HG02973 (cell line): ENCODE results near the gene KCNIP4.
A peak's percentile ranks its signal among the peaks of the same experiment; 100 is the strongest.
"Not testable (repeated sequence)": the region's sequence is repeated elsewhere in the genome, so short reads cannot be mapped to it uniquely, and the experiment has no call there.

Experiments used
- ATAC-seq: cut with Tn5 transposase; IDR thresholded peaks from one replicate; pipeline ENCODE4 v1.9.1; 2021; ENCODE audit warnings: moderate library complexity; ENCODE audit not compliant: unreplicated experiment

The KCNIP4 gene

DNA sequence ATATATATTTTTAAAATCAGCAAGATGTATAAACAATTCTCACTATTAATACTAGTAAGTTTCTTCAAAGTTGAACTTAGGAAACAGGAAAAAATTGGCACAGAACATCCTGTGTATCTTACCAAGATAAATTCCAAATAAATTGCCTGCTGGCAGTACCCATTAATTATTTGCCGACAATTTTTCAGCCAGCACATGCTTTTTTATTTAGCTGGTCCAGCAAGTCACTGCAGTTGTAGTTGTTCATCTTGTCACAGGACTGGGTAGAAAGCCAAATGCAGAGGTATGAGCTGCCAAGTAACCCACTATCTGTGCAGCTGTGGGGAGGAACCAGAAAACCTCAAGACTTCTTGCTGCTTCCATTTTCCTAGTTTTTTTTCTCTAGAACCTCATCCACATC, 1134.9 kb downstream of the KCNIP4 start:
- no peak for ATAC-seq

DNA sequence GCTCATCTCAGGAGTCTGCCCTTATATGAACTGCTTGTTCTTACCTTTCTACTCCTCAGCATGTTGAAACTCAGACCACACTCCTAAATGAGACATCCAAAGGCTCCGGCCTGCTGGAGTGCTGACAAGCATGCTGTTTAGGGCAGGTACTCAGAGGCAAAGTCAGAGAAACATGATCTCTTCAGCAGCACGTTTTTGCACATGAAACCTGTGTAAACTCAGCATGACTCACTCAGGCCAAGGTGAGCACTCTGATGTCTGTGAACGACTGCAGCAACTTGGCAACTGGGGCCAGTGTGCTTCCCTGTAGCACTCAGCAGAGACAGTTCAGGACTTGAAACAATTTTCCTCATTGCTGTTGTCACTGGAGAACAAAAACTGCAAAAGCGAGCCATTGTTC, 1138.8 kb downstream of the KCNIP4 start:
- no peak for ATAC-seq

DNA sequence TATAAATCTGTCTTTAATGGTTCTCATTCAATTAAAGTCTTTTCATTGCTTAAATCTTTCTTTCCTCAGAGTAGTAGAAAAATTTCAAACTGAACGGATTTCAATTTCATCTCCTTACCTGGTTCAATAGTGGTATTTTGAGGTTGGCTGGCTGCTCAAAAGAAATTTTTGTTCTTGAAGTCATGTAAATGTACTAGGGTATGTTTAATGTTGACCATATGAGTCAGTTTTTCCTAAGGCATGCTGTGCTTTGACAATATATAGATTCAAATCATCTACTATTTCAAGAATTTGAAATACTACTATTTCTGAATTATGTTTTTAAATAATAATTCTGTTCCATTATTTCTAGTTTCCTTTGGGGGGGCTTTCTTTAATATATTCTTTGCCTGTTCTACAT, 1142.9 kb downstream of the KCNIP4 start:
- no peak for ATAC-seq

DNA sequence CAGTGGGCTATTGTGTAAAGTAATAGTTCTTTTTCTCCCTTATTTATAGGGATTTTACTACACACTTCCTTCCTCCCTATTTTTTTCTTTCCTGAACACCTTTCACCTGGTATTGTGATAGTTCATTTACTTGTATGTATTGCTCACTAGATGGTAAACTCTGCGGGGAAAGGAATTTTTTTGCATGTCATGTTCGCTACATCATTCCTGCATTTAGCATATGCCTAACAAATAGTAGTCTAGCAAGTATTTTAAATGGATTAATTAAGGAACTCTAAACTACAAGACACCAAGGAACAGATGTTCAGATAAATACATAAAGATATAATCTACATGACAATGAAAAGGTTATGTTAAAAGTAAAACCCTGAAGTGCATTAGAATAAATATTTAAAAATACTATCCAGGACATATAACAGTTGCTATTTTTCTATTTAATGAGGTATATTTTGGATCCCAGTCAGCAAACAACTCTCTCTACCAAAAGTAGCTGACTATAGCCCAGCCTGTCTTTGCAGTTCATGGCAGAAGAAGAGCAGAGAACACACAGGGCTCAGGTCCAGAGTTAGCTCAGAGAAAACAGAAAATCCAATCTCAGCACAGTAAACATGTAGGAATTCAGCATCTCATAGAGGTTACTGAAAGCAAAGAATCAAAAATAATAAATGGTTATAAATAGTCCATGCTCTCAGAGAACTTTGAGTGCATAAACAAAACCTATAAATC, 1160.5 kb downstream of the KCNIP4 start:
- ATAC-seq: no peak

DNA sequence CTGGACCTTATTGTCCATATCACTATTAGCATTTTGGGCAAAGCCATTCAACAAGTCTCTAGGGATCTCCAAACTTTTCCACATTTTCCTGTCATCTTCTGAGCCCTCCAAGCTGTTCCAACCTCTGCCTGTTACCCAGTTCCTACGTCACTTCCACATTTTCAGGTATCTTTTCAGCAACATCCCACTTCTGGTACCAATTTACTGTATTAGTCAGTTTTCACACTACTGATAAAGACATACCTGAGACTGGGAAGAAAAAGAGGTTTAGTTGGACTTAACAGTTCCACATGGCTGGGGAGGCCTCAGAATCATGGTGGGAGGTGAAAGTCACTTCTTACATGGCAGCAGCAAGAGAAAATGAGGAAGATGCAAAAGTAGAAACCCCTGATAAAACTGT, 1165.4 kb downstream of the KCNIP4 start:
- not testable (repeated sequence) for ATAC-seq

DNA sequence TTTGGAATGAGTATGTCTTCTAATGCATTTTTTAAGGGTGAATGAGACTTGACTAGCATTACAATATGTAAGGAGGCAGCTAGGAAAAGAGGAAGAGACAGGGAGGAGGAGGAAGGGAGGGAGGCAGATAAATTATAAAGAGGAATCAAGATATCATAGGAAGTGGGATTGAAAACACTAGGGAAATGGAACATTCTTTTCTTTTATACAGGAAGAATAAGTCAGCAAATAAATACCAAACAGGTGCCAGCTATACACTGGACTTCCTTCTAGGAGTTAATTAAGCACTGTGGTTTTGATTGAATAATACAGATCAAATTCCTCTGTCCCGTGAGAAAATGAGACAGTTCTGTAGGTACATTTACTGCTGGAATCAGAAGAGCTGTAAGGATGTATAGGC, 1169.7 kb downstream of the KCNIP4 start:
- ATAC-seq: no peak

DNA sequence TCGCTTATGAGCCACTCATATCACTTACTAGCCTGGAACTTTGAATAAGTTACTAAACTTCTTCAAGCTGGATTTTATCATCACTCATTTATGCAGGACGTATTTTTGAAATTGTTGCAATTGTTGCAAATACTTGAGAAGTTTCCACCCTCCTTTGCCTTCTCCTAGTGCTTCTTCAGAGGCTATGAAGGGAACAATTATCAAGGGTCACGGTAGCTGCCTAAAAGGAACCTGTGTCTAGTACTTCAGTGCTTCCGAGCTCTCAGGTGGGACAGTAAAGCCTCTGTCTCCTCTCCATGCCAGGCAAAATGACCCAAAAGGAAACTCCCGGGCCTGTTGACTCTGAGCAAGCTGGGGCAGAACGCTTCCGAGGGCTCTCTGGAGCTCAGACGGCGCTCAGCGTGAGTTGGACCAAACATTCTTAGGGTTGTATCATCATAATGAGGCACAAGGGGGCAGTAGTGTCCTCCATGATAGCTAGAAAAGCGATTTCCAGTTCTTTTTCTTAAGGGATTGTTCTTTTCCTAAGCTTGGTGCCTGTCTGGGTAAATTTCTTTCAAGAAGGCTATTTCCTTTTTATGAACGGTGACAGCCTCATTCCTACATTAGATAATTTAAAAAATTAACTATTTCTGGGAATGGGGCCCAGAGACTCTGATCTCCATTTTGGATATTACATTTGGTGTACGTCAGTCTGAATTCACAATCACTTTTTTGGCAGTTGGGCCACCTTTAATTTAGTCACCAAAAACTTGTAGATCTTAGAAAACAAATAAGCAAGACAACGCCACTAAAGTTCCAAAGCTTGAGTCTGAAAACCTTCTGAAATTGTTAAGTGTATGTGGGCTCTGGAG, 1175.2 kb downstream of the KCNIP4 start:
- no peak for ATAC-seq

DNA sequence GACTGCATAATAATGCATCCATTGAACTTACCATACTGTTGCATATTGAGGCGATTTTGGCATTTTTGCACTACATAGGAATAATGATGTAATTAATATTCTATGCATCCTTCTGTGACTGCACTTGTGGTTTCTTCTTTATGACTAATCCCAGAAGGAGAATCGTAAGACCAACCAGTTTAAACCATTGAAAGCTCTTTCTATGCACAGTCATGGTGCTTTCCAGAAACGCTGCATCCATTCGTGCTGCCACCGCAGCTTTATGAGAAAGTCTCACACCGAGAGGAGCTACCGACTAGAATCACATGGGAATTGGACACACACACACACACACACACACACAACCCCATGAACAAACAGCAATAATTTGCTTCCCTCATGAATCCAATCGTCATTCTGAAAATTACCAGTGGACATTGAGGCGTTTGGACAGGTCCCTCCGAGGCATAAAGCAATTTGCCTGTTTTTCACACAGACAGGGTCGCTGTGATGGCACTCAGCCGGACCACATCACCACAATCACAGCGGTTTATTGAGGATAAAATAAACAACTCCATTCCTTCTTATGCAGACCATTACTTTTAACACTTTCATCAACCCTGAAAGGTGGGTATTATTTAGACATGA, 1184.1 kb downstream of the KCNIP4 start:
- no peak for ATAC-seq

DNA sequence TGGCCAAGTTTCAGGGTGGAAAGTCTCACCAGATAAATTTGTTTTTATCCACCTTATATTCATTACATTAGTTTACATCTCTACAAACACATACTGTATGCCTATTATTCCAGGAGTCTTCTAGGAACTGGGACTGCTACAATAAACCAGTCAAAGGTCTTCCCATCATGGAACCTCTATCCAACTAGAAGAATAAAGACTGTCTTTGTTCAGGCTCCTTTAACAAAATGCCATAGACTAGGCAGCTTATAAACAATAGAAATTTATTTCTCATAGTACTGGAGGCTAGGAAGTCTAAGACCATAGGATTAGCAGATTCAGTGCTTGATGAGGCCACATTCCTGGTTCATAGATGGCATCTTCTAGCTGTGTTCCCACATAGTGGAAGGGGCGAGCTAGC, 1186.7 kb downstream of the KCNIP4 start:
- ATAC-seq: no peak

DNA sequence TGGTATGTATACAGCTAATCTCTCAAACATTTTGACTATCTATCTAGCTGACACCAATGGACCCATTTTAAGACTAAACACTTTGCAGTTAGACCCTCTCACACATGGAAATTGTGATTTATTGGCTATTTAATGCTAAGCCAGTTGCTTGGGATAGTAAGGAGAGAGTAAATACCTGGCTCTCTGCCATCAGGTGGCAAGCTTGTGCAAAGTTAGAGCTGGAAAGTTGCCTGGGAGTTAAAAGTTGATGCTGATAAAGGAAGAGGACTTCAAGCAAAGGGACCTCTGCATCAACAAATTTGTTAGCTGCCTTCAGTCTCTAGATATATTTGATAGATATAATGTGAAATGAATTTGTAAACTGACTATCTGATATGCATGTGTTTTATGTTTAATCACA, 1187.2 kb downstream of the KCNIP4 start:
- no peak for ATAC-seq

DNA sequence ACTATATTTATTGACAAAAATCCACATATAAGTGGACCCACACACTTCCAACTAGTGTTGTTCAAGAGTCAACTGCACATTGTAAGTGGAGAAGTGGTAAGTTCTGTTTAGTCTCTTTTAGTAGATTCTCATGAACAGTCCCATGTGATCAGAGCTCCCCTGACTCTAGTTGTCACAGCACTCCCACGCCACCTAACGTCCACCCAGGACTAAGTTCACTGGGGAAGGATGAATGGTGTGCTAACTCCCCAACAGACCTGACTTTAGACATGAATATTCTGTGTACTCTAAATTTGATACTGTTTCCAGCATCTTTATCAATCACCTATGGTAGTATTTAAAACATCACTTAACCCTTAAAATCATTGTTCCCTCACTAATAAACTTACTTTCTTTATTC, 1188.5 kb downstream of the KCNIP4 start:
- ATAC-seq: no peak

DNA sequence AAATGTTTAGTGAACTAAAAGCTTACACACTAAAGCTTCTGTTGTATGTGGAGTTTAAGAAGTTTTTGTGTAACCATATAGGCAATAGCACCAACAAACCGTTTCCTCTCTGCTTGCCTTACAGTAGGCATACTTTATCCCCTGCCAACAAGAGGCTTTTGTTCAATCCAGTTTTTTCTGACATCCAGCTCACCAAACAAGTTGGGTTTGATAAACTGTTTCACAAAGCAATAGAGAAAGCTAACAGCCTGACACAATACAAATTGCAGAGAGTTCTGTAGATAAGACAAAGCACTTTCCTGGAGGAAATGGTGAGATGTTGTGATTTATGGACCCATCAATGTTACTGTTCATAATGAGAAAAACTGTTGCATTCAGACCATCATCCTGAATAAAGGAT, 1194.5 kb downstream of the KCNIP4 start:
- no peak for ATAC-seq

DNA sequence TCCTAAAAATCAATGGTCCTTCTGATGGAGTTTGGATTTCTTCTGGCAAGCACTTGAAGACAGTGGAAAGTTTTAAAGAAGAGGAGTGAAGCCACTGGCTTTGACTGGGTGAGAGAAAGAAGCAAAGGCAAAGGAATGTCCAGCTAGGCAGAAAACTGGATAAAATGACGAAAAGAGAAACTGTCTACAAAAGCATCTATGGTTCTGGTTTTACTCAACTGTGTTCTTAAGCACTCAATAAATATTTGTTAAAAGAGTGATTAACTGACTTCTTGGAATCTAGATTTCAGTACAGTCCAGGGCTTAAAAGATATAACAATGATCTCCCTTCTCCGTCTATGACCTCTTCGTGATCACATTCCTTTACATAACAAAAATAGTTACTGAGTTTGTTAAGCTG, 1195.9 kb downstream of the KCNIP4 start:
- ATAC-seq: no peak

DNA sequence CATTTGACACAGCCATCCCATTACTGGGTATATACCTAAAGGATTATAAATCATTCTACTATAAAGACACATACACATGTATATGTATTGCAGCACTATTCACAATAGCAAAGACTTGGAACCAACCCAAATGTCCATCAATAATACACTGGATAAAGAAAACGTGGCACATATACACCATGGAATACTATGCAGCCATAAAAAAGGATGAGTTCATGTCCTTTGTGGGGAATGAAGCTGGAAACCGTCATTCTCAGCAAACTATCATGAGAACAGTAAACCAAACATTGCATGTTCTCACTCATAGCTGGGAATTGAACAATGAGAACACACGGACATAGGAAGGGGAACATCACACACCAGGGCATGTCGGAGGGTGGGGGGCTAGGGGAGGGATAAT, 1202.6 kb downstream of the KCNIP4 start:
- not testable (repeated sequence) for ATAC-seq

DNA sequence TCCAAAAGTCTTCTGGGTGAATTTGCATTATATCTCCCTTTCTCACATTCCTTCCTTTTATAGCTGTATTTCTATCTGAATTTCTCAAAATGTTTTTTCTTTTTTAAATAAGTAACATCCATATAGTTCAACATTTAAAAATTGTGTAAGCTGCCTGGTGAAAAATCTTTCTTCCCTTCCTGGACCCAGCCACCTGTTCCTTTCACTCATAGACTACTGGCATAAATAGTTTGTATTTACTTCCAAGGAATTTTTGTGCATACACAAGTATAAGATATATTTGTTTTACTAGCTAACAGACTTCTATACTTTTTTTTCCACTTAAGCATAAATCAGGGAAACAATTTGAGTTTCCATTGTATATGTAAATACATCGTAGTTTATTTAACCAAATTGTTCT, 1212.6 kb downstream of the KCNIP4 start:
- no peak for ATAC-seq

DNA sequence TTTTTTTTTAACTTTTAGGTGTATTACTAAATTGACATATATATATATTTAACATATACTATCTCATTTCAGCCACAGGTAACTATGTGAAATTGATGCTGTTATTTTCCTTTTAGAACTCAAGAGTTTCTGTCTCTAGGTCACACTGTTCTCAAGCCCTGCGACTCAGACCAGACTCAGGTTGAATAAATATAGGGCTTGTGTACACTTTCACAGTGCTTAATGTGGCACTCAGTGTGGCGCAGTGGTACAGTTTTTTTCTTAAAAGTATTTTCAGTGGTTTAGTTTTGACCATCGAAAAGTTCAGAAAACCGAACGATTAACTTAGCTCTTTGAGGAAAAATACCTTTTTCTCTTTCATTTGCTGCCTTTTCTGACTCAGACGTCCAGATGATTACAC, 1223.7 kb downstream of the KCNIP4 start:
- ATAC-seq: peak; percentile 88

DNA sequence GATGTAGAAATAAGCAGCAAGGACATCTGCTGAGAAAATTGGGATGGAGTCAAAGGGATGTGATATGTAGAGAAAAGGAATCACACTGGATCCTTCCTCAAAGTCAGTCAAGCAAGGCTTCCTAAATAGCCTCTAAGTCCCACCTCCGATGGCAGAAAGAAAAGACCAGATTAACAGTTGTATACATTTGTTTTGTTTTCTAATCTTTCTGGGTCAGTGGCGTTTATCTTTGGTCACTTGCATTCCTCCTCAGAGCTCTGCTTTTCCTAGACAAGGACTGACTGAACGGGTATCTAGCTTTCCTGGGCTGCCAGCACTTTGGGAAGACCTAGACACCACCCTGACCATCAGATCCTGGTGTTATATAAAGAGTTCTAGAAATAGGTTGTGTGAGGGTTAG, 1225.1 kb downstream of the KCNIP4 start:
- ATAC-seq: no peak

DNA sequence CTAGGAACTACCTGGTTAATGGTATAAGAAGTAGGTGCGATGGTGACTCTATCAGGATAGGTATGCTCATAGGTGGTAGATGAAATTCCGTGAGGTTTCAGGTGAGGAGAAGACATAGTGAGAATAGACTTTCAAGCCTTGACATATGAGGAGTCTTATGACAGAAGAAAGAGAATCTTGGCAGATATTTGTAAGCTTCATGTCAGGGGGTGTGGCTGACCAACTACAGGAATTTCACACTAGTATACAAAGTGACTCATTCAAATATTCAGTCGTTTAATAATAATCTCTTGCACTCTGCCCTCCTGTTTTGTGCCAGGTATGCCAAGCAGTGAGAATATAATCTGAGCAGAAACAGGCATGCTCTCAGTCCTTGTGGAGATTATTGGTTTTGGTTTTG, 1225.6 kb downstream of the KCNIP4 start:
- ATAC-seq: no peak

DNA sequence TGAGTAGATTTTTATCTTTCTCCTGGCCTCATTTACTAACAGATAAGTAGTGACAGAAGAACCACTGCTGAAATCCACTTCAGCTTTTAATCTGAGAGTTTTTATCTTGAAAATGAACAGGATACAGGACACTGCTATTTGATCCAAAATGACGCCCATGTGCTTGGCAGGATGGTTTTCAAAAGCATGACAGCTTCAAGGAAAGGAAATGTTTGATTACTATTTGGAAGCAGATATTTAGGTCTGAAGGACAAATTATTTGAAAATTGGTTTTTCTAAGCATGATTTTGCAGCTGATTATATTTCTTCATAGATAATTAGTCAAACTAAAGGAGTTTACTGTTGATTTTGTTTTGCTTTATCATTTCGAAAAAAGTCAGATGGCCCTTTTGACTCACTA, 1237.2 kb downstream of the KCNIP4 start:
- ATAC-seq: no peak

DNA sequence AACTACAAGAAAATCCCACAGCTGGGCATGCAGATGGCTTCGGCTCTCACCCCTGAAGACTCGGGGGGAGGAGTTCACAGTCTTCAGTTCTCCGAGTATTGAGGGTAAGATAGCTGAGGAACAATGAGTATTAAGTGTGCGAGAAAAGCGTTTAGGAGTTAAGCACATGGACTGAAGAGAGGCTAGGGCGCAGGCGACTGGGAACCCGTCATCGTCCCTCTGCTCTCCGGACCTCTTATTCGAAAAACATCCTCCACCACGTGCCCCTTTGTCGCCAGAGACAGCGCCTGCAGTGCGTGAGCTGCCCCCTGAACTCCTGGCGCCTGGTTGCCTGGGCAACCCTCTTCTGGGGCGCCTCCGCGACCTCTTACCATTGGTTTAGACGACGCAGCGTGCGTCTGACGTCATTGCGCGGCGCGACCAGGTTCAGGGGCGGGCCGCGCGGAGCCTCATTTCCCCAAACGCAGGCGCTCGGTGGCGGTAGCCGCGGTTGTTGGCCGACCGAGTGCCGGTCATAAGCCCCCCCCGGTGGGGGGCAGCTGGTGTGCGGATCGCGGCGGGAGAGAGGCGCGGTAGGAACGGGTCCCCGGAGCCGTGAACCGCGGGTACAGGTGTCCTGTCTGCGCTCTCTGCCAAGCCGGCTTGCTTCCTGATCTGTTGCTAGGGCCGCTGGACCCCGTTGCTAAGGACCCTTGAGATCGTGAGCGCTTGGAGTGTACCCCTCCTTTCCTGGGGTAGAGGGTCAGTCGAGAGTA, 1248.4 kb downstream of the KCNIP4 start, which contains the start of gene PACRGL:
Gene PACRGL (plus strand): TSS at position 452 of the 755 bp plus-strand sequence. CDS start 4,024 bp downstream, outside the sequence.
- ATAC-seq: peak; percentile 100

DNA sequence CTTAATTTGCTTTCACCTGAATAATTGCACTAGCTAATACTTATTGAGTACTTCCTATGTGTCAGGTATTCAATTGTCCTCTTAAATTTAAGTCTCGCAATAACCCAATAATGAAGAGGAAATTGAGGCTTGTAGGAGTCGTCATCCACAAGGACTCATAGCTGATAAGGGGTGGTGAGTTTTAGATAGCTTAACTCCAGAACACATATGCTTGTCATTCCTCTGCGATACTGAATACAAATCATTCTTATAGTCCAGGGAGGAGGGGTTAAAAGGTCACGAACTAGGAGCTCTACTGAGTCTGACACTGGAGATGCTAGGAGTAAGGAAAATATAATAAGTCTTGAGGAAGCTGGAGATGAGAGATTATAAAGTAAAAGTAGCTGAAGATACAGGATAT, 1249.8 kb downstream of the KCNIP4 start:
- no peak for ATAC-seq
